Upper lobe of left lung (tissue), 6 donors: ENCODE measurements around the gene HMGB1. TPM values are rescaled to one million over a fixed set of nuclear protein-coding genes. Genes with fewer than 3 reads are reported as not detected.

ENCODE experiments used
- ATAC-seq, 2 donors: fragments of 200-7000 bp; cut with Tn5 transposase; one replicate each; pipeline ENCODE4 v1.9.1; 2022; ENCODE audit warnings: mild to moderate bottlenecking in 2 of 2, moderate library complexity in 2 of 2; ENCODE audit not compliant: low FRiP score in 2 of 2
- DNase-seq, 2 donors: peaks; one replicate each; pipeline ENCODE4 v3.0.0-alpha.2; 2019 to 2020
- H3K27ac ChIP-seq, 4 donors: fragments of 200-600 bp; sonication (generic); one replicate each; pipeline ENCODE4 v1.5.1; 2016 to 2019
- H3K27me3 ChIP-seq, 4 donors: fragments of 200-600 bp; sonication (generic); one replicate each; pipeline ENCODE4 v1.5.1; 2017 to 2019
- H3K36me3 ChIP-seq, 4 donors: fragments of 200-600 bp; sonication (generic); one replicate each; pipeline ENCODE4 v1.5.1; 2016 to 2019
- H3K4me1 ChIP-seq, 4 donors: fragments of 200-600 bp; sonication (generic); one replicate each; pipeline ENCODE4 v1.5.1; 2018 to 2019
- H3K4me3 ChIP-seq, 4 donors: fragments of 200-600 bp; sonication (generic); one replicate each; pipeline ENCODE4 v1.5.1; 2017 to 2019; ENCODE audit warnings: mild to moderate bottlenecking in 2 of 4, moderate library complexity in 1 of 4
- H3K9me3 ChIP-seq, 4 donors: fragments of 200-600 bp; sonication (generic); one replicate each; pipeline ENCODE4 v1.5.1; 2018 to 2019
- CTCF ChIP-seq, 6 experiments: fragments of 450-650 bp in 4 of 6; fragments of 200-600 bp in 2 of 6; sonication (generic) in 2 of 6; IDR thresholded peaks; one replicate each; pipeline ENCODE4 v1.5.1; 2016 to 2019; ENCODE audit warnings: antibody characterized with exemption in 6 of 6
- EP300 ChIP-seq, 4 donors: sonication (generic); formaldehyde crosslinking; IDR thresholded peaks; one replicate each; pipeline ENCODE4 v1.5.1; 2017; ENCODE audit warnings: antibody characterized with exemption in 4 of 4, control low read depth in 2 of 4
- POLR2A ChIP-seq, 4 donors: fragments of 450-650 bp; IDR thresholded peaks; one replicate each; pipeline ENCODE4 v1.5.1; 2016 to 2017; ENCODE audit warnings: antibody characterized with exemption in 4 of 4, mild to moderate bottlenecking in 2 of 4
- POLR2AphosphoS5 ChIP-seq, 2 donors: sonication (generic); formaldehyde crosslinking; IDR thresholded peaks; one replicate each; pipeline ENCODE4 v1.5.1; 2017; ENCODE audit warnings: antibody characterized with exemption in 2 of 2
- WGBS, 2 donors: methylation state at CpG; one replicate each; pipeline ENCODE4 v1.1.5; 2017 to 2018; 5-methylcytosine and 5-hydroxymethylcytosine counted together
- total RNA-seq, 6 donors: library from RNA; depleted of rRNA in 4 of 6; stranded (reverse); fragments of >200 nt in 4 of 6; gene quantifications; one replicate each; pipeline versions ENCODE4 v1.1.0 to v1.2.1, GENCODE V29; 2016 to 2021
- donor health status: DM: no; HTN: no; CAD: no; lungs with moderate emphysema.
- donor health status: DM: no; HTN: yes; CAD: no; lungs with severe emphysema.

The HMGB1 gene
- total RNA-seq, 6 donors from 2014 or later = 124 to 300 (median 195) TPM

DNA sequence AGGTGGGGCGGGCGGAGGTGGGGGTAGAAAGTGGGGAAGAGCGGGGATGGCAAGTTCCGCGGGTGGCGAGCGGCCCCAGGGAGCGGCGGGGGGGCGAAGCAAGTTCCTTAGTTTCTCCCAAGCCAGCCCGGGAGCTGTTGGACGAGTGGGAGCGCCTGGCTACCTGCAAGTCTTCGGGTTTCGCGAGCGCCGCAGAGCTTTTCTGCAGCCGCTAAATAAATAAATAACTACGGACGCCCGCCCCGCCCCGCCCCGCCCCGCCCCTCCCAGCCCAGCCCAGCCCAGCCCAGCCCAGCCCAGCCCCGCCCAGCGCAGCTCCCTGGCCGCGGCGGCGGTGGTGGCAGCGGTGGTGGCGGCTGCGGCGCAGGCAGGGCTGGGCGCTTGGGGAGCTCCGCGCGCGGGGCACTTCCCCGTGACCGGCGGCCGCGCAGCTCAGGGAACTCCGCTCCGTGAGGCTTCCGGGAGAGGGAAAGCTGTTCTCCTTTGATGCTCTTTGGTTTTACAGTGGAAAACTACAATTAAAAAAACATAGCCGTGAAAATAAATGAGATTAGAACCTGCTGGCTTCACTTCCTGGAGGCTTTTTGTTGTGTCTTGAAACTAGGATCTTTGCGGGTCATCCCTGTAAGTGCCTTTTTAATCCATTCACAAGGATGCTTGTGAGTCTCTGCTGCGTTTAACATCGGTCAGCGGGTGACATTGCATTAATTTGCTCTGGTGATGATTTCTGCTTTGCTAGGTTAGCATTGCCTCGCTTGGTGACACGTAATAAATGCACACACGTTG, 43.5 kb downstream of the HMGB1 start, which contains the start of gene UBE2L5:
UBE2L5 (plus strand) TSS at position 440 of the 786 bp plus-strand sequence. CDS start 5,498 bp downstream, outside the sequence.
- H3K4me3 ChIP-seq = peak within 1 kb of the TSS; percentile 49 to 68 (median 60)
- TF ChIP-seq CTCF (IDR thresholded peaks at IDR 0.05) (no peak), EP300 (IDR thresholded peaks at IDR 0.05) (no peak), POLR2AphosphoS5 (IDR thresholded peaks at IDR 0.05) (peak; percentile 58 to 66), POLR2A (IDR thresholded peaks at IDR 0.05) (peak in 3 of 4 donors; percentile 7 to 87 (median 46))
- ATAC-seq = peak; percentile 93 to 94
- peak; percentile 79 to 96 for DNase-seq
- H3K27ac ChIP-seq = peak within 1 kb of the TSS; percentile 92 to 98 (median 95)
- WGBS, 2 donors = 1% methylated on average over 28 to 31 of the region's 57 CpGs
- no peaks in the 10 kb centered on the region for H3K27me3 ChIP-seq
- H3K36me3 ChIP-seq = no peaks in the 10 kb centered on the region
- H3K4me1 ChIP-seq = peaks cover 5 to 13% (median 10%) of the 10 kb centered on the region in 4 donors
- H3K9me3 ChIP-seq = no peaks in the 10 kb centered on the region

- Histone ChIP-seq H3K27ac (peak overlapping the region; percentile 92 to 98 (median 95)), H3K27me3 (no peaks in the 10 kb centered on the region), H3K9me3 (no peaks in the 10 kb centered on the region), H3K4me3 (peak overlapping the region; percentile 49 to 68 (median 60)), H3K4me1 (peaks cover 5 to 13% (median 10%) of the 10 kb centered on the region in 4 donors), H3K36me3 (no peaks in the 10 kb centered on the region)
- peak; percentile 83 to 95 for DNase-seq
- ATAC-seq = peak; percentile 93 to 94
- 2 to 10% methylated on average over 26 to 28 of the region's 53 CpGs for WGBS, 2 donors
- TF ChIP-seq POLR2A (IDR thresholded peaks at IDR 0.05) = peak in 3 of 4 donors; percentile 60 to 78 (median 61)
- no peak for TF ChIP-seq CTCF (IDR thresholded peaks at IDR 0.05)
- TF ChIP-seq POLR2AphosphoS5 (IDR thresholded peaks at IDR 0.05) = peak; percentile 79 to 84
- TF ChIP-seq EP300 (IDR thresholded peaks at IDR 0.05) = no peak
These were observed 44.4 kb downstream of the HMGB1 start for GRCh38 chr13:30421093-30422053.

DNA sequence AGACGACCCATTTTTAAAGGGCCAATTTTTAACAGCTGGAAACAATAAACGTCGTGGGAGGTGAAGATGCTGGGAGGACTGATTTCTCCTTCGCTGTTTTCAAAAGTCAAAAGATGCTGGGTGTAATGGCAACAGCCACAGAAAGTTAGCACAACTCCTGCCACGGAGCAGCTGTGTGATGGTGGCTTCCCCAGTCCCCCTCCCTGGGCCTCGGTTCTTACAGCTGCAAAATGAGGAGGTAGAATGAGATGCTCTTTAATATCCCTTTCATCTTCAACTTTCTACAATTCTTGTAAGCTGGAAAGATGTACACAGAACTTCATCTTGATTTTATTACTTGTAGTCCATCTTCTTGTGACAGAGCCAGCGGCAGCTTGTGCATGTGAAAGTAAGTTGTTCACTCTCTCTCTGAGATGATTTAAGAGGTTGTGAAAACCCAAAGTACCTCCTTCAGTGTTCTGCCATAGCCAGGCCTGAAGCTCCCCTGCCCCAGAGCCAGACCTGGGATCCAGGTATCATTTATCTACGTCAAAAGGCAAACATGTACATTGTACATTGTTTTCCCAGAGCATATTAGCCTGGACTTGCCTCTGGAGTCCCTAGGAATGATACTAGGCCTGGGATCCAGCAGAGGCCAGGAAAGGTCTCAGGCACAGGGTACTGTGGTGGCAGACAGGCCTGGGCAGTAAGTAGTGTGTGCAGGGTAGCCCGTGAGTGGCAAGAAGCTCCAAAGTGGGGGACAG, 46.8 kb downstream of the HMGB1 start:
- DNase-seq (no peak), ATAC-seq (no peak)
- Histone ChIP-seq H3K27me3 (no peaks in the 10 kb centered on the region), H3K9me3 (no peaks in the 10 kb centered on the region), H3K27ac (no peak overlapping the region), H3K4me1 (peaks cover 5 to 13% (median 10%) of the 10 kb centered on the region in 4 donors), H3K4me3 (no peak overlapping the region), H3K36me3 (no peaks in the 10 kb centered on the region)
- TF ChIP-seq EP300 (IDR thresholded peaks at IDR 0.05) (no peak), POLR2AphosphoS5 (IDR thresholded peaks at IDR 0.05) (no peak), CTCF (IDR thresholded peaks at IDR 0.05) (no peak), POLR2A (IDR thresholded peaks at IDR 0.05) (no peak)
- WGBS, 2 donors = 89 to 90% methylated on average over 9 of the region's 9 CpGs

DNA sequence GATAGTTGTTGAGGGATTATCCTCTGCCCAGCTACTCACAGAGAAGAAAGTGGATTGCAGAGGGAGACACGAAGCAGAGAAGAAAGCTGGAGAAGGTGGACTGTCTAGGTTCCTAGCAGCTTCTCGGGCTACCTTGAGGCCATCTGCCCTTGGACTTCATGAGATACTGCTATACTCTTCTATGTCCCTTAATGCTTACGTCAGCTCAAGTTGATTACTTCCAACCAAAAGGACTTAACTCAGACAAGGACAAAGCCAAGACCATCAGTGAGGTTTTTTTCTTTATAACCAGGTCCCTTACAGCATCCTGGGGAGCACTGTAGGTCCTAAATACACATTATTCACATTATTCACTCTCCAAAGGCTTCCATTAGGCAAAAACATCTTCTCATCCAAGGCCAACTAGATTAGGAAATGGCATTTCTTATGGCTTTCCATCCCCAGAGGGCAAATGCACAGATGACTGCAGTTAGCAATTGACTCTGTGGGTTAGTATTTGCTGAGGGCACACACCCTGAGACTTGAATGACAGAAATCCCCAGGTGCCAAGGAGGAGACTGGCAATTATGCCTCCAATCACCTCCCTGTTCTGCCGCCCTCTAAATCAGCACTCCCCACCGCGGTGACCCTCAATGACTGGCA, 47.5 kb downstream of the HMGB1 start:
- Histone ChIP-seq H3K9me3 (no peaks in the 10 kb centered on the region), H3K4me1 (peaks cover 5 to 13% (median 10%) of the 10 kb centered on the region in 4 donors), H3K4me3 (no peak overlapping the region), H3K27me3 (no peaks in the 10 kb centered on the region), H3K27ac (no peak overlapping the region), H3K36me3 (no peaks in the 10 kb centered on the region)
- WGBS, 2 donors = 92 to 95% methylated on average over 6 of the region's 6 CpGs
- TF ChIP-seq POLR2AphosphoS5 (IDR thresholded peaks at IDR 0.05) (no peak), CTCF (IDR thresholded peaks at IDR 0.05) (no peak), EP300 (IDR thresholded peaks at IDR 0.05) (no peak), POLR2A (IDR thresholded peaks at IDR 0.05) (no peak)
- DNase-seq (no peak), ATAC-seq (no peak)
